Activated gamma-delta T cell treated with Interleukin-2 at 50 U/mL for 16 hours (primary cell): ENCODE measurements around the gene LYG2.
"Not testable (repeated sequence)": the region's sequence is repeated elsewhere in the genome, so short reads cannot be mapped to it uniquely, and the experiment has no call there.

Experiments
- DNase-seq: peaks from one replicate; pipeline ENCODE4 v3.0.0-alpha.2; 2020

The LYG2 gene, protein sequence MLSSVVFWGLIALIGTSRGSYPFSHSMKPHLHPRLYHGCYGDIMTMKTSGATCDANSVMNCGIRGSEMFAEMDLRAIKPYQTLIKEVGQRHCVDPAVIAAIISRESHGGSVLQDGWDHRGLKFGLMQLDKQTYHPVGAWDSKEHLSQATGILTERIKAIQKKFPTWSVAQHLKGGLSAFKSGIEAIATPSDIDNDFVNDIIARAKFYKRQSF

DNA sequence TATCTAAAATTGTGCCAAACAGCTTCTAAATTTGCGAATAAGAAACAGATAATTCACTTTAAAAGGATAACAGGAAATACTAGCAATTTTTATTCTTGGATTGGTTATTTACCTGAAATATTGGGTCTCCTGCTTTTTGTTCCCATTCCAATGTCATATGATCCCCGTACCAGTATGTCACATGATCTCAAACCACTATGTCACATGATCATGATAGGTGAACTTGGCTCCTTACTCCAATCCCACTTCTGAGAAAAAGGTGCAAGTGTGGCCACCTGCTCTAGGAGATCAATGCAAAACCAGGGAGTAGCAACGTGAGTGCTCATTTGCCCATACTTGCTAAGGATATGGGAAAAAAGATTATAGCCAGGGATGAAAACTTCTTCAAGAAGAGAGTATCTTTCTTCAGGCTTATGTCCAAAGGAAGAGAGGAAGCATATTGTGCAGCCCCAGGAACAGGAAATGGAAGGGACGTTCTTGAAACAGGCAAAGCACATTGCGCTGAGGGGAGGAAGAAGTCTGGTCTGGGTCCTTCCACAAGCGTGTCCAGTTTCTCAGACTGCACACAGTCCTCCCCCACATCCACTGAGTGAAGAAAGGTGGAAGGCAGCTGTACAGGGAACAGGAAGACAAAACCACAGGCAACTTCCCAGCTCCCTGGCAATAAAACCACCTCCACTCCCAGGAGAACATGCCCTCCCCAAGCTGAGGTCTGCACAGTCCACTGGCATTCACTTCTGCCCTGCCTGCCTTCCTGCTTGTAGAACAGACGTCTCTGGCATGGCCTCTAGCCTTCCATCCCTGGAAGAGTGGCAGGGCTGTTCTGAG is at the start of gene LYG2:
TSS of gene LYG2 (minus strand) at position 176 of the 828 bp plus-strand sequence. CDS start 1,406 bp downstream, outside the sequence.
- DNase-seq, result no peak

DNA sequence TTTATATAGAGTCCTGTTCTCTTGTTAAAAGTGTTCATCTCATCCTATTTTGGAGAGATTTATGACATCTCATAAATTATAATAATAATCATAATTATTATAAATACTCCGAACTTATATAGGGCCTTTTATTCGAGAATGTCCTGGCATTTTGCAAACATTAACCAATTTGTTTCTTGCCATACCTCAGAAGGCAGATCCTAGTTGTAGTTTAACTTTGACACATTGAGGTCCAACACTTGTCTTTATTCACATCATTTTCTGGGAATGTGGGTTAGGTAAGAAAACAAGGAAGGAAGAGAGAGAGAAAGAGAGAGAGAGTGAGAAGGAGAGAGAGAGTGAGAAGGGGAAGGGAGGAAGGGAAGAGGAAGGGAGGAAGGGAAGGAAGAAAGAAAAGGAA is 45.6 kb upstream of the LYG2 start, which contains the start of gene LYG1:
TSS of gene LYG1 (minus strand) at position 101 of the 400 bp plus-strand sequence. CDS start 5,527 bp downstream, outside the sequence.
- DNase-seq, result not testable (repeated sequence)

DNA sequence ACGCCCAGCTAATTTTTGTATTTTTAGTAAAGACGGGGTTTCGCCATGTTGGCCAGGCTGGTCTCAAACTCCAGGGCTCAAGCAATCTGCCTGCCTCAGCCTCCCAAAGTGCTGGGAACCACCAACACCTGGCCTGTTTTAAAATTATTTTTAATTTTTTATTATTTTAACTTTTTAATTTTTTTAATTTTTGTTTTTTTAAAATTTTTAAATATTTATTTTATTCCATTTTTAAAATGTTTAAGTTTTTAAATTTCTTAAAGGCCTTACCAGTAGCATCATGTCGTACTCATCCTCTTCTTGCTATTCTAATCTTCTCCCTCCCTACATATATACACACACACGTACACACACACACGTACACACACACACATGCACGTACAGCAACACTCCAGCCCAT is 44.1 kb upstream of the LYG2 start:
- no peak for DNase-seq

DNA sequence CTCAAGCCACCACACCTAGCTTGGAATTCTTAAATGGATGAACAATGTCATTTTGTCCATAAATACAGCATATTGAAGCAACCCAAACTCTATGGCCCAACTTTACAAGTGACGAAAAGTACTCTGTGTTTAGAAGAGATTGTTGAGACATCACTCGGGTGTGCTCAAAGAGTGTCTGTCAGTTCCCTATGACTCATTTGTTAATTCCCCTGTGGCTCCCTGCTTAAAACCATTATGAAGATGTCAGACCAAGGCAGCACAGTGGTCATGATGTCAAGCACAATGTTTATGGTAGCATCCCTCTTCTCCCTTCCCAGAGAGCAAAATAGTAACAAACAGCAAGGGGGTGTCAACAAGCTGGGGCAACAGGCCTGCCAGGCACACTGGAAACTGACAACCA is 42.5 kb upstream of the LYG2 start:
- no peak for DNase-seq

DNA sequence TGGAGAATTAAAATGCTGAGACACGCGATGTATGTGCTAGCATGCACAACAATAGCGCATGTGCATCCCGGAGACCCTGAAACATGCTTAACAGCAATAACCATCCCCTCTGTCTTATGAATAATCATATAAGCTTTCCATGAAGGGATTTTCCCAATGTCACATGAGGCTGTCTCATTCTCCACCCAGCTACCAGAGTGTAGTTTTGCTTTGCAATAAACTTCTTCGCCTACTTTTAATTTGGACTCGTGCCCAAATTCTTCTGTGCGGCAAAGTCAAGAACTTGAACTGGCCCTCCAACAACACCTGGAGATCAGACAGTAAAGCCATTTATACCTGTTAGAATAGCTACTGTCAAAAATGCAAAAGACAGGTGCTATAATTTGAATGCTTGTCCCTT is 30.1 kb upstream of the LYG2 start:
- DNase-seq, result no peak

DNA sequence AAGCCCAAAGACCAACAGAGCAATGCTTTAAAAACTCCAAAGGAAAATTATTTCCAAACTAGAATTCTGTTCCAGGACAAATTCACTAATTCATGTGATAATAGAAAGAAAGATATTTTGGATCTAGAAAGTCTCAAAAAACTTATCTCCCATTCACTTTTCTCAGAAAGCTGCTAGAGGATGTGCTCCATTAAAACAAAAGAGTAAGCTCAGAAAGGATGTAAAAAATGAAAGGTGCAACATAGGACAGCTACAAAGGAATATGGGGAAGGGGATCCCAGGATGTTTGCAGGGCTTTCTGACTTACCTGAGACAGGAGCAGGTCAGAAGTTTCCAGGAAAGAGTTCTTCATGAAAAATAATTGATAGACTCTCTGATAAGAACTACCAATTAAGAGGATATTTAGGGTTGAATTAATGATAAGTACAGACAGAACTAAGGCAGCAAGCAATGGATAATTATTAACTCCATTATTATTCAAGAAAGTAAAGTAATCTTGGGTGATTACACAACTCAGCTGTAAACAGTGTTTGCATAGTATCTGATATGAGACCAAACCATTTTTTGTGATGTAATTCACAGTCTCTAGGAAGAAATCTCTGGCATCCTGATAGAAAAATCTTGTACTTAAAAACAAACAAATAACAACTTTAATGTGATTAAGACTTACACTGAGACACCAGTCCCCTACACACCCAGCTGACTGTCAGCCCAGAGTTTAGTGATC is 24.7 kb upstream of the LYG2 start:
- DNase-seq, result no peak

DNA sequence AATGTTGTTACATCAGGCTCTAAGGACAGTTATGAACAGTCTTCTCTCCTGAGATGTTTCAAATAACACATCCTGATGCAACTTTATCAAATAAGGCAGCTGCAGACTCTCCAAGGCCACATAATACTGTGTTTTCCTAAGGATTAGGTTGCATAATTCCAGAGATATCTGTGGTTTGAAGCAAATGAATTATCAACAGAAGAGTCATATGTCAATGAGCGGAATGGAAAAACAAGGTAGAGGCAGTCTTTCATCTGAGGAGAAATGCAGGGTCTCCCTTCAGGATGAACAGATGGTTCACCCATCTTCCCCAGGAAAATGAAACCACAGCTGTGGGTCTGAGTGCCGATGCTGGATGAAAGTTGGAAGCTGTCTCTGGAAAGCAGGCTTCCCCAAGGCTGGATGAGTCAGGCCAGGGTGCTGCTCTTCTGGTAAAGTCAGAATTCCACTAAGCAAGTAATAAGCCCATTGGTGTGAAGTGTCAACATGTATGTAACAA is 23.4 kb upstream of the LYG2 start:
- no peak for DNase-seq

DNA sequence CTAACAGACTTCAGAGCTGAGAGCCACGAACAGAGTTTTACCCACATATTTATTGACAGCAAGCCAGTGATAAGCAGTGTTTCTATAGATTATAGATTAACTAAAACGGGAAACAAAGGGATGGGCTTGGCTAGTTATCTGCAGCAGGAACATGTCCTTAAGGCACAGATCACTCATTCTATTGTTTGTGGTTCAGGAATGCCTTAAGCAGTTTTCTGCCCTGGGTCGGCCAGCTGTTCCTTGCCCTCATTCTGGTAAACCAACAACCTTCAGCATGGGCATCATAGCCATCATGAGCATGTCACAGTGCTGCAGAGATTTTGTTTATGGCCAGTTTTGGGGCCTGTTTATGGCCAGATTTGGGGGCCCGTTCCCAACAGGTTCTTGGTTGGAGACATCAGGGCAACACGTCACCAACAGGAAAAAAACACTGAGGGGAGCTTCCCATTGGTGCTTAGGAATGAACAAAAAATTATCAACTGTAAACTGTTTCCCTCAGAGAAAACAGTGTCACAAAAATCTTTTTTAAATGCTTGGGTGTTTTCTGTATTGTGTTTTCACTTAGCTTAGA is 22.8 kb upstream of the LYG2 start:
- DNase-seq, result not testable (repeated sequence)

DNA sequence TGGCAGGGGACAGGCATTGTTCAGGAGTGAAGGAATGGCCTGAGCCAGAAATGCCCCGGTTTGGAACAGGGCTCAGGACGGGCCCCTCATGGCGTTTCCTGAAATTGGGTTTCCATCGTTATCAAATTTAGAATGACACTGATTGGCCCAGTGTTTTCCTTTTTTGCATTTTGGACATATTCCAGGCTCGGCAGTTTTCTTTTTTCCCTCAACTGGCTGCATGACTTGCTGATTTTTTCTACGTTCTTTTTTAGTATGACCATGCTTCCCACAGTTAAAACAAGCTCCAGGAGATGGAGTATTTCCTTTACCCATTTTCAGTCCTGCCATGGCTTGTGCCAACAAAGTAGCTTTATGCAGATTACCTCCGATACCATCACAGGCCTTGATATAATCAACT is 20.4 kb upstream of the LYG2 start:
- DNase-seq, result no peak

DNA sequence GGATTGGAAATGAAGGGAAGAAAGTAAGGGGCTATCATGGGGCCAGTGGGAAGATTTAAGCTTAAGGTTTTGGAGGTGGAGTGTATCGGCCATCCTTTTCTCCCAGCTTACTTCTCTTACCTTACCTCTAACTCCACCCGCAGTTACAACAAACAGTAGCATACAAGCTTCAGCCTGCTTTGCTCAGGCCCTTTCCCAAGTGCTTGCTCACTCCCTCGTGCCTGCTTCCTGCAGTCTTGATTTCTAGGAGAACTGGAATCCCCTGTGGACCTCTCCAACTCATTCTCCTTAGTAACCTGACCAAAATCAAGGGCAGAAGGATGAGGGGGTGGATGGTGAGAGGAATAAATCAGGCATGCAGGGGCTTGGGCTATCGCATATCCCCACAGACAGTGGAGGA is 5.8 kb upstream of the LYG2 start:
- DNase-seq, result no peak

DNA sequence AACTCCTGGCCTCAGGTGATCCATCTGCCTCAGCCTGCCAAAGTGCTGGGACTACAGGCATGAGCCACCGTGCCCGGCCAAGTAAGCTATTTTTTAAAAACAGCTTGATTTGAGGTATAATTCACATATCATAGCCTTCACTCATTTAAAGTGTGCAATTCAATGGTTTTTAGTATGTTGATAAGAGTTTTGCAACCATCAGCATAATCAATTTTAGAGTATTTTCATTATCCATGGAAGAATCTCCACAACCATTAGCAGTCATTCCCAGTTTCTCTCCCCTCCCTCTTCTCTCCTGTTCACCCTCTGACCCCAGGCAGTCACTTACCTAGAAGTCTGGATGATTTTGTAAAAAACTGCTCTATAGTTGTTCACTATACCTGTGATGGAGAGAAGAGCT is 4.7 kb upstream of the LYG2 start:
- no peak for DNase-seq

DNA sequence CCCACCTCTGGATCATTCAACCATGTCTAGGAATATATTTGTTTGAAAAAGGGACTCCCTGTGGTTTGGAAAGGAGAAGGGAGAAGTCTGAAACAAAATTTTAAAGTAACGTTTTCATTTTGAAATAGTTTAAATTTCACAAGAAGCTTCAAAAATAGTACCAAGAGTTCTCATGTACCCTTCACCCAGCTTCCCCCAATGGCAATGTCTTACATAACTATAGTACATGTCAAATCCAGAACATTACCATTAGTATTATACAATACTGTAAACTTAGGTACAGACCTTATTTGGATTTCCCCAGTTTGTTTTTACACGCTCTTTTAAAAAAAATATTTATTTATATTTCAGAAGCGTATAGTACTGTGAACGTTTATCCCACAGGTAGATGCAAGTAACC is 4.0 kb upstream of the LYG2 start:
- no peak for DNase-seq

DNA sequence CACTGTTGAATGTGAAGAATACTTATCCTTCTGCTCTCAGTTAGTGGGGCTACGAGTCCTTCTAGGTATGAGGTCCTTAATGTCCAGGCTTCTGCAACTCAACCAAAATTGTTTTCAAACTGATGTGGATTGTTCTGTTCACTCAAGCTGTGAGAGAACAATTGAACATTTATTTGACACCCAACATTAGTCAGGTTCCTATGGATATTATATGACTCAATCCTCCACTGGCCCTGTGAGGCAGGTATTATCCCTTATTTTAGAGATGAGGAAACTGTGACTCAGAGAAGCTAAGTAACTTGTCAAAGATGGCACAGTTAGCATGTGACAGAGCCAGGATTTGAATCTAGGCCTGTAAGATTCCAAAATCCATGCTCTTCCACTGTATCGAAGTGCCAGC is 1.2 kb upstream of the LYG2 start:
- no peak for DNase-seq

DNA sequence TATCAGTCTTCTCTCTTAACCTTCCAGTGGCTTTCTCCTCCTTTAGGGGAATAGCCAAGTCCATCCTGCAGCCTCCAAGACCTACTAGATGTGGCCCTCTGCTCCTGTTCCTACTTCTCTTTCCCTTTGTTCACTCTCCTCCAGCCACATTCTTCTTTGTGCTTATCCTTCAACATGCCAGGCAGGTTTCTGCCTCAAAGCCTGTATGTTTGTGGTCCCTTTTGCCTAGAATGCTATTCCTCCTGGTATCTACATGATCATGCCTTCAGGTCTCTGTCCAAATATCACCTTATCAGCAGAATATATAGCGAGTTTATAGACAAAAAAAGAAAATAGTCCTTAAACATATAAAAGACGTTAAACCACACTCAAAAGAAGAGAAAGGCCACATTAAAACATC is 5.5 kb downstream of the LYG2 start:
- no peak for DNase-seq

DNA sequence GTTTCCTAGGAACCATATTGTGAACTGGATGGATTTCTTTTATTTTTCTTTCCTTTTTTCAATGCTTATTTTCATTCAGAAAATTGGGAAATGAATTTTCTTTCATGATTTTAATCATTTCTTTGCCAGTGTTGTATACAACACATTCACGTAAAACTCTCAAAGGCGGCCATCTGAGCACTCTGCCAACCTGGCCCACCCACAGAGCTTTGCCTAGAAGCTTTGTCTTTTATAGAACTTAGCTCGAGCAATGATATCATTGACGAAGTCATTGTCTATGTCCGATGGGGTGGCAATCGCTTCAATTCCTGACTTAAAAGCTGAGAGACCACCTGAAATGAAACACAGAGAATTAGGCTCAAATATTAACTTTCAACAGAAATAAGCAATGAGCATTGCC is 13.3 kb downstream of the LYG2 start:
- no peak for DNase-seq

DNA sequence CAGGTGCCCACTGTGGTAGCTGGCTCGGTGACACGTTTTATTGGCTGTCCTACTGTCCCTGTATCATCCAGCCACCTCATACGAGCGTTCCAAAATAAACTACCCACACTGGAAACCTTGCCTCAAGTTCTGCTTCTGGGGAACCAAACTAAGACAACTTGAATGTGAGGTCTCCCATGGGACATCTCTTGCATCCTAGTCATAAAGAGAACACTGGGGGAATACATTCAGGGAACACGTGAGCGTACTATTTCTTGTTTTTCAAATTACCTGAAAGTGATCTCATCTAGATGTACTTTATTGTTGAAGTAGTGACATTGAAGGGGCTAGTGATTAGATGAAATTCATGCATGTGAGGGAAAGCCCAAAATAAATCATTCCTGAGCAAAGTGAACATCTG is 15.0 kb downstream of the LYG2 start:
- DNase-seq, result no peak

DNA sequence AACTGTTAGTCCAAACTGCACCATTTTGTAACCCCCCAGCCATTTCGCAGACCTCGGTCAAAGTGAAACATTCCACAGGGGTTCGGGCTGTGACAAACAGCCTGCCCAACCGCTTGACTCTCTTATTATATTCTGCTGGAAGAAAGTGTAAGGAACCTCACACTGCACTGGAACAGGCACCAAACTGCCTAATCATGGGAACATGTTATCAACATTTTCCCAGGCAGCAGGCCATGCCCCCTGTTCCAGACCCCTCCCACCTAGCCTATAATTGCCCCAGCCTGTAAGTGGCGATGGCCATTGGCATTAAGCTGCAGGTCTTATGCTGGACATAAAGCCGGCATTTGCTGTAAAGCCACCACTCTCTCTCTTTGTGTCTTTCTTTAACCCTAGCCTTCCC is 16.9 kb downstream of the LYG2 start:
- no peak for DNase-seq

DNA sequence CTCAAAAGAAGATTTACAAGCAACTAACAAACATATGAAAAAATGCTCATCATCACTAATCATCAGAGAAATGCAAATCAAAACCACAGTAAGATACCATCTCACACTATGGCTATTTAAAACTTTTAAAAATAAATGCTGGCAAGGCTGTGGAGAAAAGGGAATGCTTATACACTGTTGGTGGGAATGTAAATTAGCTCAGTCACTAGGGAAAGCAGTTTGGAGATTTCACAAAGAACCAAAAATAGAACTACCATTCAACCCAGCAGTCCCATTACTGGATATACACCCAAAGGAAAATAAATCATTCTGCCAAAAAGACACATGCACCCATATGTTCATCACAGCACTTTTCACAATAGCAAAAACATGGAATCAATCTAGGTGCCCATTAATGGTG is 22.3 kb downstream of the LYG2 start:
- DNase-seq, result not testable (repeated sequence)

DNA sequence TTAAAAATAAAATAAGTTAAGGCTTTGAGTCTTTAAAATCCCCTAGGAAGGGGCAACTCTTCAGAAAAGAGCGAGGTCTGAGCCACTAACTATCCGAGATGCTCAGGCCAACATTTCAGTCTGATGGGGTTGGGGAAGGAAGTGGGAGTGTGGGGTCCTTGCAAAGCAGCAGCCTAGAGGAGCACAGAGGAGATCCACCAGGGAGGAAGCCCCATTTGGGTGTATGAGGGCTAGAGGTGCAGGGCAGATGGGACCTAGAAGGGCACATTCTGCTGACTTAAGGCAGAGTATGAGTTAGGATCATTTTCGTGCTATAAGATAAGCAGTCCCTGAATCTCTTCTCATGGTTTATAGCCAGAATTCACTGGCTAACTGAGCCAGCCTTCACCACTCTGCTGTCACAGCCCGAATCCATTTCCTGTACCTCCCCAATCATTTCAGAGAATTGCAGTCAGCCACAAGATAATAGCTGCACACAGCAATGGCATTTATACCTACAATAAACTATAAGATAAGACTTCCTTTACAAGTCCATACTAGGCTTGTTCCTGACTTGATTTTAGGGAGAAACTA is 37.5 kb downstream of the LYG2 start:
- DNase-seq, result no peak

DNA sequence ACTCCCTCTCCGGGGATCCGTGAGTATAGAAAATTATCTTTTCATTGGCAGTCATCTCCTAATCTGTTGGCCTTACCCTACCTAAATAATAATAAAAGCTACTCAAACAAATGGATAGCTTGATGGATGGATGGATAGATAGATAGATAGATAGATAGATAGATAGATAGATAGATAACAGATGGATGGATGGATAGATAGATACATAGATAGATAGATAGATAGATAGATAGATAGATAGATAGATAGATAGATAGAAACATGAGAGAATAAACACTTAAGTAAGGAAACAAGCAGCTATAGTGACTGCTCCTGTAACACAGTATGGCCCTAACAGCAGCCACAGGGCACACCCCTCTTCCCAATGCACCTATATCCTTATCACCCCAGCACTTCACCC is 39.4 kb downstream of the LYG2 start:
- DNase-seq, result no peak

DNA sequence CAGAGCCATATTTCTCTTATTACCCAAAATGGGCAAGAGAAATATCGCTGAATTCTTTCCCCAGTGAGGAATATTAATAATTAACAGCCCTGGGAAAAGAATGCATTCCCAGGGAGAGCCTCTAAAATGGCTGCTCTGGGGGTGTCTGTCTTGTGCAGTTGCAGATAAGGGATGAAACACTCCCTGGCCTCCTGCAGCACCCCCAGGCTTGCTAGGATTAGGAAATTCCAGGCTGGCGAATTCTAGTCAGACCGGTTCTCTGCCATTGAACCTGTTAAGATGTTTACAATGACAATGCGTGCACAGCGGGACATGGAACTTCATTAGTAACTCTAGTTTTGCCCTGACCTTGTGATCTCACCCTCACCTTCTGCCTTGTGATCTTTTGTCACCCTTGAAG is 50.0 kb downstream of the LYG2 start:
- DNase-seq, result no peak

DNA sequence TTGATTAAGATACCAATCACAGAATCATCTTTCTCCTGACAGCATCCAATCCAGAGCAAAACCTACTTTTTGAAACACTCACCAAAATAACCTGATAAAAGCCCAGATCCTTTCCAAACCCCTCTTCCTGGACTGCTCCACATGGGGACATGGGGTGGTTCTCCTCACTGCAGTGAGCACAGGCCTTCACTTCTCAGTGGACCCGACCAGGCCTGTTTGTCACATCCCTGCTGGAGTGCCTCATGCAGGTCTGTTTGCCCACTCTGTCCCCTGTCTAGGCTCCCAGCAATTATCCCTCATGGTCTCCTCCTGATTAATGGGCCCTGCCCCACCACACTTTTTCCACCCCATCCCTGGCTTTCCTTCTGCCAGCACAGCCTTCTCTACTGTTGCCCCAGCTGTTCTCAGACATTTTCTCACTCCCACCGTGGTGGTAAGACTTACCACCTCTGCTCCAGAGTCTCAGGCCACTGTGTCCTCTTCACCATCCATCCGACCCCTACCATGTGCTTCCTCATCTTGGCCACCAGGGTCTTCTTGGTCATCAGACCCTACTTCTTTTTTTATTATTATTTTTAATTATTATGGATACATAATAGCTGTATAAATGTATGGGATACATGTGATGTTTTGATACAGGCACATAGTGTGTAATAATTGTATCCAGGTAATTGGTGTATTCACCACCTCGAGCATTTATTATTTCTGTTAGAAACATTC is 53.3 kb downstream of the LYG2 start:
- no peak for DNase-seq
